ENCODE measurements around the gene MAFF. TPM values are rescaled to one million over a fixed set of nuclear protein-coding genes. Genes with fewer than 3 reads are reported as not detected.

MAFF gene
- total RNA-seq, 2 donors from 2014 or later, result 4.7 to 5.5 TPM

GRCh38 chr22:38187413-38188212, 14.2 kb upstream of the MAFF start:
- no peak for DNase-seq
- Mint-ChIP-seq H3K36me3 (ENCODE audit: low read depth) (no peaks in the 10 kb centered on the region), H3K4me3 (no peak overlapping the region), H3K27ac (no peak overlapping the region), H3K4me1 (peaks cover 8% of the 10 kb centered on the region), H3K27me3 (ENCODE audit: insufficient read depth) (peaks cover 15% of the 10 kb centered on the region), H3K9me3 (peaks cover 8% of the 10 kb centered on the region)
- WGBS, 2 experiments (ENCODE audit: insufficient coverage in 1 of 2, insufficient read length in 1 of 2), result 91 to 92% methylated on average over 9 to 10 of the region's 10 CpGs
- H3K27me3 ChIP-seq (ENCODE audit: control insufficient read depth, insufficient read depth, low read length, poor library complexity, severe bottlenecking), result no peaks in the 10 kb centered on the region
- H3K27ac ChIP-seq (ENCODE audit: low read depth, low read length), result no peak overlapping the region
- no peak overlapping the region for H3K9ac ChIP-seq (ENCODE audit: extremely low read depth, low read length, poor library complexity, severe bottlenecking)
- H3K4me3 ChIP-seq (ENCODE audit: low read length), result no peak overlapping the region
- H3K4me1 ChIP-seq (ENCODE audit: control insufficient read depth, insufficient read depth, low read length), result no peaks in the 10 kb centered on the region
- no peaks in the 10 kb centered on the region for H3K36me3 ChIP-seq (ENCODE audit: control insufficient read depth, insufficient read depth, low read length)
- TF ChIP-seq CTCF (conservative IDR thresholded peaks at IDR 0.05), result no peak
- H3K9me3 ChIP-seq (ENCODE audit: control insufficient read depth, low read length), result no peaks in the 10 kb centered on the region

GRCh38 chr22:38189104-38189503, 12.7 kb upstream of the MAFF start:
- 71 to 90% methylated on average over 3 of the region's 3 CpGs for WGBS, 2 experiments (ENCODE audit: insufficient coverage in 1 of 2, insufficient read length in 1 of 2)
- no peak for TF ChIP-seq CTCF (conservative IDR thresholded peaks at IDR 0.05)
- Histone ChIP-seq H3K4me1 (ENCODE audit: control insufficient read depth, insufficient read depth, low read length) (no peaks in the 10 kb centered on the region), H3K27ac (ENCODE audit: low read depth, low read length) (no peak overlapping the region), H3K27me3 (ENCODE audit: control insufficient read depth, insufficient read depth, low read length, poor library complexity, severe bottlenecking) (no peaks in the 10 kb centered on the region), H3K4me3 (ENCODE audit: low read length) (no peak overlapping the region), H3K9ac (ENCODE audit: extremely low read depth, low read length, poor library complexity, severe bottlenecking) (no peak overlapping the region), H3K36me3 (ENCODE audit: control insufficient read depth, insufficient read depth, low read length) (no peaks in the 10 kb centered on the region), H3K9me3 (ENCODE audit: control insufficient read depth, low read length) (no peaks in the 10 kb centered on the region)
- H3K9me3 Mint-ChIP-seq, result peaks cover 8% of the 10 kb centered on the region
- no peak overlapping the region for H3K4me3 Mint-ChIP-seq
- H3K27ac Mint-ChIP-seq, result no peak overlapping the region
- no peaks in the 10 kb centered on the region for H3K36me3 Mint-ChIP-seq (ENCODE audit: low read depth)
- no peak for DNase-seq
- H3K4me1 Mint-ChIP-seq, result peaks cover 8% of the 10 kb centered on the region
- peaks cover 21% of the 10 kb centered on the region for H3K27me3 Mint-ChIP-seq (ENCODE audit: insufficient read depth)

- Histone ChIP-seq H3K4me3 (ENCODE audit: low read length) (no peak overlapping the region), H3K36me3 (ENCODE audit: control insufficient read depth, insufficient read depth, low read length) (no peaks in the 10 kb centered on the region), H3K9ac (ENCODE audit: extremely low read depth, low read length, poor library complexity, severe bottlenecking) (no peak overlapping the region), H3K9me3 (ENCODE audit: control insufficient read depth, low read length) (no peaks in the 10 kb centered on the region), H3K4me1 (ENCODE audit: control insufficient read depth, insufficient read depth, low read length) (no peaks in the 10 kb centered on the region), H3K27ac (ENCODE audit: low read depth, low read length) (peak overlapping the region; percentile 53), H3K27me3 (ENCODE audit: control insufficient read depth, insufficient read depth, low read length, poor library complexity, severe bottlenecking) (no peaks in the 10 kb centered on the region)
- Mint-ChIP-seq H3K4me1 (peaks cover 4% of the 10 kb centered on the region), H3K27me3 (ENCODE audit: insufficient read depth) (peaks cover 24% of the 10 kb centered on the region), H3K4me3 (no peak overlapping the region), H3K27ac (no peak overlapping the region), H3K36me3 (ENCODE audit: low read depth) (no peaks in the 10 kb centered on the region), H3K9me3 (peaks cover 8% of the 10 kb centered on the region)
- WGBS, 2 experiments (ENCODE audit: insufficient coverage in 1 of 2, insufficient read length in 1 of 2), result 89% methylated on average over 2 to 5 of the region's 6 CpGs
- no peak for DNase-seq
- TF ChIP-seq CTCF (conservative IDR thresholded peaks at IDR 0.05), result no peak
Measured at GRCh38 chr22:38190581-38190980, 11.2 kb upstream of the MAFF start.

Data from endodermal cell (in vitro differentiated cells).